ENCODE measurements around the gene ATXN3. TPM values are rescaled to one million over a fixed set of nuclear protein-coding genes. Genes with fewer than 3 reads are reported as not detected.

ATXN3 gene
- polyA plus RNA-seq, 1 donor (not counting 4 experiments of a cell fraction or from before 2014, with no cell fraction given) = 27.6 TPM

DNA sequence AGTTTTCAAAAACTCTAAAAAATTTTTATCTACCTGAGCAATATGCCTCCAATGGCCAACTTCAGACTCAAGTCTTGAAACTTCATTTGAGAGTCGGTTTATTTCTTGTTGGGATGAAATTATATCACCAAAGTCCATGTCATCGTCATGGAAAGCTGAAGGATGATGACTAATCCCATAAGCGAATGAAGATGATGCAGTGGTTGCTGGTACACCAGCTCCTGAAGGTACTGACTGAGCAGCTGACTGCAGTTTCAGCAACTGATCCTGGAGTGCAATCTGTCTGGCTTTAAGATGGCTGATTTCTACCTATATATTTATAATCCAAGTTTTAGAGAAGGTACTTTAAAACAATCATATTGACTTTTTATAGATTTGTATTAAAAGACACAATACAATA lies 84.9 kb downstream of the ATXN3 start:
- H3K4me2 ChIP-seq (ENCODE audit: control insufficient read depth, extremely low read depth, insufficient read depth, low read depth, low read length) = no peak overlapping the region
- TF ChIP-seq, protein P1, sequence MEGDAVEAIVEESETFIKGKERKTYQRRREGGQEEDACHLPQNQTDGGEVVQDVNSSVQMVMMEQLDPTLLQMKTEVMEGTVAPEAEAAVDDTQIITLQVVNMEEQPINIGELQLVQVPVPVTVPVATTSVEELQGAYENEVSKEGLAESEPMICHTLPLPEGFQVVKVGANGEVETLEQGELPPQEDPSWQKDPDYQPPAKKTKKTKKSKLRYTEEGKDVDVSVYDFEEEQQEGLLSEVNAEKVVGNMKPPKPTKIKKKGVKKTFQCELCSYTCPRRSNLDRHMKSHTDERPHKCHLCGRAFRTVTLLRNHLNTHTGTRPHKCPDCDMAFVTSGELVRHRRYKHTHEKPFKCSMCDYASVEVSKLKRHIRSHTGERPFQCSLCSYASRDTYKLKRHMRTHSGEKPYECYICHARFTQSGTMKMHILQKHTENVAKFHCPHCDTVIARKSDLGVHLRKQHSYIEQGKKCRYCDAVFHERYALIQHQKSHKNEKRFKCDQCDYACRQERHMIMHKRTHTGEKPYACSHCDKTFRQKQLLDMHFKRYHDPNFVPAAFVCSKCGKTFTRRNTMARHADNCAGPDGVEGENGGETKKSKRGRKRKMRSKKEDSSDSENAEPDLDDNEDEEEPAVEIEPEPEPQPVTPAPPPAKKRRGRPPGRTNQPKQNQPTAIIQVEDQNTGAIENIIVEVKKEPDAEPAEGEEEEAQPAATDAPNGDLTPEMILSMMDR (optimal IDR thresholded peaks at IDR 0.05 in 1 of 3, IDR thresholded peaks at IDR 0.05 in 1 of 3, conservative IDR thresholded peaks at IDR 0.05 in 1 of 3; ENCODE audit: extremely low read depth in 1 of 3, insufficient read depth in 2 of 3, low read length in 3 of 3) = no peak
- TF ChIP-seq EZH2 (IDR thresholded peaks at IDR 0.05; ENCODE audit: low read length) = no peak
- no peaks in the 10 kb centered on the region for H4K20me1 ChIP-seq (ENCODE audit: control insufficient read depth, extremely low read depth, insufficient read depth, low read length)
- no peak overlapping the region for H3K4me3 ChIP-seq (ENCODE audit: control insufficient read depth in 2 of 3, extremely low read depth in 1 of 3, insufficient read depth in 2 of 3, low read depth in 1 of 3, low read length in 3 of 3)
- H3K36me3 ChIP-seq (ENCODE audit: control insufficient read depth in 2 of 2, extremely low read depth in 1 of 2, insufficient read depth in 2 of 2, low read length in 2 of 2) = peaks cover 2 to 6% of the 10 kb centered on the region in 2 experiments
- H3K79me2 ChIP-seq (ENCODE audit: control insufficient read depth, insufficient read depth, low read length) = peaks cover 1% of the 10 kb centered on the region
- H3K9me3 ChIP-seq (ENCODE audit: control insufficient read depth, low read depth, low read length) = no peaks in the 10 kb centered on the region
- no peak overlapping the region for H2AFZ ChIP-seq (ENCODE audit: control insufficient read depth, low read length)
- H3K27me3 ChIP-seq (ENCODE audit: control insufficient read depth, extremely low read depth, insufficient read depth, low read length) = no peaks in the 10 kb centered on the region
- H3K9ac ChIP-seq (ENCODE audit: control insufficient read depth, extremely low read depth, insufficient read depth, low read length) = no peak overlapping the region
- no peak overlapping the region for H3K27ac ChIP-seq (ENCODE audit: control insufficient read depth, insufficient read depth, low read length)
- DNase-seq (ENCODE audit: low read depth, low spot score) = no peak
- dilution Hi-C loops (cut with MboI; ENCODE audit: extremely low pct_ligation_motif_present, low sequenced_read_pairs) = no loop called here
- no peaks in the 10 kb centered on the region for H3K9me1 ChIP-seq (ENCODE audit: control insufficient read depth, extremely low read depth, insufficient read depth, low read length)
- FAIRE-seq = no peak
- H3K4me1 ChIP-seq (ENCODE audit: control insufficient read depth, extremely low read depth, insufficient read depth, low read length) = no peaks in the 10 kb centered on the region

DNA sequence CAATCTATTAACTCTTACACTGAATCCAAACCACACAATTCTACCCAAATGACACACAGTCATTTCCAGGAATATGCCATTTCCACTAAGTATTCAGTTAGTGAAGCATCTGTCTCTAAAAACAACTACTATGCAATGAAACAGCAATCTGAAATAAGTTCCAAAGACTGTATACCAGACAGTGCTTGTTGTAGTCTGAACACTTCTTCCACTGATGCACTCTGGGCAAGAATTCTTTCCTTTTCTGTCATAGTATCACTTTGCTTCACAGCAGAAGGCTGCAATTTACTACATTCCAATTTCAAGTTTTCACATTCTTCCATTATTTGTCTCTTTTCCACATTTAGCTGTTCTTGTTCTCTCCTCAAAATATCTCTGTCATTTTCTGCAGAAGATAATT lies 92.3 kb downstream of the ATXN3 start:
- no peaks in the 10 kb centered on the region for H3K4me1 ChIP-seq (ENCODE audit: control insufficient read depth, extremely low read depth, insufficient read depth, low read length)
- no peak overlapping the region for H2AFZ ChIP-seq (ENCODE audit: control insufficient read depth, low read length)
- no peak for TF ChIP-seq EZH2 (IDR thresholded peaks at IDR 0.05; ENCODE audit: low read length)
- TF ChIP-seq, protein P1 (optimal IDR thresholded peaks at IDR 0.05 in 1 of 3, IDR thresholded peaks at IDR 0.05 in 1 of 3, conservative IDR thresholded peaks at IDR 0.05 in 1 of 3; ENCODE audit: extremely low read depth in 1 of 3, insufficient read depth in 2 of 3, low read length in 3 of 3) = no peak
- dilution Hi-C loops (cut with MboI; ENCODE audit: extremely low pct_ligation_motif_present, low sequenced_read_pairs) = no loop called here
- DNase-seq (ENCODE audit: low read depth, low spot score) (no peak), FAIRE-seq (no peak)
- H4K20me1 ChIP-seq (ENCODE audit: control insufficient read depth, extremely low read depth, insufficient read depth, low read length) = no peaks in the 10 kb centered on the region
- no peaks in the 10 kb centered on the region for H3K9me1 ChIP-seq (ENCODE audit: control insufficient read depth, extremely low read depth, insufficient read depth, low read length)
- no peaks in the 10 kb centered on the region for H3K27me3 ChIP-seq (ENCODE audit: control insufficient read depth, extremely low read depth, insufficient read depth, low read length)
- H3K9ac ChIP-seq (ENCODE audit: control insufficient read depth, extremely low read depth, insufficient read depth, low read length) = no peak overlapping the region
- H3K27ac ChIP-seq (ENCODE audit: control insufficient read depth, insufficient read depth, low read length) = no peak overlapping the region
- no peak overlapping the region for H3K4me2 ChIP-seq (ENCODE audit: control insufficient read depth, extremely low read depth, insufficient read depth, low read depth, low read length)
- no peaks in the 10 kb centered on the region for H3K79me2 ChIP-seq (ENCODE audit: control insufficient read depth, insufficient read depth, low read length)
- H3K9me3 ChIP-seq (ENCODE audit: control insufficient read depth, low read depth, low read length) = no peaks in the 10 kb centered on the region
- no peak overlapping the region for H3K4me3 ChIP-seq (ENCODE audit: control insufficient read depth in 2 of 3, extremely low read depth in 1 of 3, insufficient read depth in 2 of 3, low read depth in 1 of 3, low read length in 3 of 3)
- peaks cover 9 to 14% of the 10 kb centered on the region in 2 experiments for H3K36me3 ChIP-seq (ENCODE audit: control insufficient read depth in 2 of 2, extremely low read depth in 1 of 2, insufficient read depth in 2 of 2, low read length in 2 of 2)

All from keratinocyte (primary cell).